PFSK-1 (cell line): ENCODE results near the gene VEZF1.

Experiments used
- FOXP2 ChIP-seq: optimal IDR thresholded peaks from 2 replicates; pipeline ENCODE3; 2011; ENCODE audit warnings: borderline replicate concordance, control low read depth, inconsistent platforms; ENCODE audit not compliant: insufficient read depth; ENCODE audit errors: extremely low read length, extremely low read depth
- POLR2AphosphoS5 ChIP-seq: IDR thresholded peaks from 2 replicates; pipeline ENCODE4 v1.6.1; 2012; ENCODE audit warnings: low read depth, mild to moderate bottlenecking, control low read depth, low read length, moderate library complexity
- SIN3A ChIP-seq: IDR thresholded peaks from 2 replicates; pipeline ENCODE4 v1.6.1; 2012; ENCODE audit warnings: mild to moderate bottlenecking, low read length, moderate library complexity, borderline replicate concordance; ENCODE audit not compliant: insufficient read depth
- TAF1 ChIP-seq: IDR thresholded peaks from 2 replicates; pipeline ENCODE4 v1.6.1; 2012; ENCODE audit warnings: low read length, control low read depth, borderline replicate concordance; ENCODE audit not compliant: insufficient read depth
- TF ChIP-seq, protein P1 (sequence below), 2 experiments: IDR thresholded peaks; 2 replicates each; pipeline versions ENCODE4 v1.6.1 to v1.8.0; 2011 to 2012; ENCODE audit warnings: low read depth in 2 of 2, low read length in 2 of 2, control low read depth in 1 of 2, inconsistent platforms in 1 of 2, mild to moderate bottlenecking in 1 of 2, moderate library complexity in 1 of 2; ENCODE audit not compliant: insufficient read depth in 1 of 2

Gene VEZF1

DNA sequence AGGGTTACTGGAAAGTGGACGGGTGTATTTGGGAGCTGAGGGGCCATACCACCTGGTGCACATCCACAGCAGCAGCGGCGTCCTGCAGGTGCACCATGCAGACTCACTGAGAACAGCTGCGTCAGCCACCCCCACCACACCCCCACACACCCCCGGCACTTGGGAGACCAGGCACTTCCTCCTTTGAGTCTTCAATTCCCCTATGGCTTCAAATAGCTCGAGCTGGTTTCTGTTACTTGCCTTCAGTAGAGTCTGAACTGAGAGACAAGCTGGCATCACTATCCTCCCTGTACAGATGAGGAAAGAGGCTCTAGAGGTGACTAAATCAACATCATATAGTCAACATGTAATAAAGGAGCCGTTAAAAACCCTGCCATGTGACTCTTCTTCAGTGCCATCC lies 48.3 kb downstream of the VEZF1 start:
- TF ChIP-seq TAF1 (no peak), POLR2AphosphoS5 (no peak), SIN3A (no peak), FOXP2 (no peak)
- TF ChIP-seq, protein P1, sequence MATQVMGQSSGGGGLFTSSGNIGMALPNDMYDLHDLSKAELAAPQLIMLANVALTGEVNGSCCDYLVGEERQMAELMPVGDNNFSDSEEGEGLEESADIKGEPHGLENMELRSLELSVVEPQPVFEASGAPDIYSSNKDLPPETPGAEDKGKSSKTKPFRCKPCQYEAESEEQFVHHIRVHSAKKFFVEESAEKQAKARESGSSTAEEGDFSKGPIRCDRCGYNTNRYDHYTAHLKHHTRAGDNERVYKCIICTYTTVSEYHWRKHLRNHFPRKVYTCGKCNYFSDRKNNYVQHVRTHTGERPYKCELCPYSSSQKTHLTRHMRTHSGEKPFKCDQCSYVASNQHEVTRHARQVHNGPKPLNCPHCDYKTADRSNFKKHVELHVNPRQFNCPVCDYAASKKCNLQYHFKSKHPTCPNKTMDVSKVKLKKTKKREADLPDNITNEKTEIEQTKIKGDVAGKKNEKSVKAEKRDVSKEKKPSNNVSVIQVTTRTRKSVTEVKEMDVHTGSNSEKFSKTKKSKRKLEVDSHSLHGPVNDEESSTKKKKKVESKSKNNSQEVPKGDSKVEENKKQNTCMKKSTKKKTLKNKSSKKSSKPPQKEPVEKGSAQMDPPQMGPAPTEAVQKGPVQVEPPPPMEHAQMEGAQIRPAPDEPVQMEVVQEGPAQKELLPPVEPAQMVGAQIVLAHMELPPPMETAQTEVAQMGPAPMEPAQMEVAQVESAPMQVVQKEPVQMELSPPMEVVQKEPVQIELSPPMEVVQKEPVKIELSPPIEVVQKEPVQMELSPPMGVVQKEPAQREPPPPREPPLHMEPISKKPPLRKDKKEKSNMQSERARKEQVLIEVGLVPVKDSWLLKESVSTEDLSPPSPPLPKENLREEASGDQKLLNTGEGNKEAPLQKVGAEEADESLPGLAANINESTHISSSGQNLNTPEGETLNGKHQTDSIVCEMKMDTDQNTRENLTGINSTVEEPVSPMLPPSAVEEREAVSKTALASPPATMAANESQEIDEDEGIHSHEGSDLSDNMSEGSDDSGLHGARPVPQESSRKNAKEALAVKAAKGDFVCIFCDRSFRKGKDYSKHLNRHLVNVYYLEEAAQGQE (IDR thresholded peaks at IDR 0.05; ENCODE audit: insufficient read depth in 1 of 2, low read depth in 2 of 2, low read length in 2 of 2), result no peak

DNA sequence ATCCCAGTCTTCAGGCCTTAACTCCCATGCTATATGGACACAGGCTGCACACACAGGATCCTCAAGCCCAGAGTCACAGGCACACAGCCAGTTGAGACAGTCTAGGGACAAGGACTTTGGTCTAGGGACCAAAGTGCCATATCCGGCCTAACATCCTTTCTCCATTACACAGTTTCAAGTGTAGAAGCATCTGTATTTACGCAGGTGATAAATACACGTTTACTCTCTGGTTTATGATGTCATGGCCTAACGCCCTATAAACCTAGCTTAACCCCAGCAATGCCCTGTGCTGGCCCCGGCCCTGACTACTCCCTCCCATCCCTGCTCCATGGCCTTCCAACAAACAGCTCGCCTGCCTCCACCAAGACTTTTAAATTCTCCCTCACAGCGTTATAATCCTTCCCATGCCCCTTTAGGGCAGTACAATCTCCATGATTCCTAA lies 50.0 kb downstream of the VEZF1 start:
- TF ChIP-seq SIN3A (no peak), POLR2AphosphoS5 (no peak), TAF1 (no peak), FOXP2 (no peak)
- TF ChIP-seq, protein P1 (IDR thresholded peaks at IDR 0.05; ENCODE audit: insufficient read depth in 1 of 2, low read depth in 2 of 2, low read length in 2 of 2), result no peak

DNA sequence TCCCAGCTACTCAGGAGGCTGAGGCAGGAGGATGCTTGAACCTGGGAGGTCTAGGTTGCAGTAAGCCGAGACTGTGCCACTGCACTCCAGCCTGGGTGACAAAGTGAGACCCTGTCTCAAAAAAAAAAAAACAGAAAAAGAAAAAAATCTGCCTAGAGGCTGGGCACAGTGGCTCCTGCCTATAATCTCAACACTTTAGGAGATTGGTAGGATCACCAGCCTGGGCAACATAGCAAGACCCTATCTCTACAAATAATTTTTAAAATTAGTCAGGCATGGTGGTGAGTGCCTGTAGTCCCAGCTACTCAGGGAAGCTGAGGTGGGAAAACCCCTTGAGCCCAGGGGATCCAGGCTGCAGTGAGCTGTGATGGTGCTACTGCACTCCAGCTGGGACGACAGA lies 50.6 kb downstream of the VEZF1 start:
- TF ChIP-seq POLR2AphosphoS5 (no peak), TAF1 (no peak), SIN3A (no peak)

DNA sequence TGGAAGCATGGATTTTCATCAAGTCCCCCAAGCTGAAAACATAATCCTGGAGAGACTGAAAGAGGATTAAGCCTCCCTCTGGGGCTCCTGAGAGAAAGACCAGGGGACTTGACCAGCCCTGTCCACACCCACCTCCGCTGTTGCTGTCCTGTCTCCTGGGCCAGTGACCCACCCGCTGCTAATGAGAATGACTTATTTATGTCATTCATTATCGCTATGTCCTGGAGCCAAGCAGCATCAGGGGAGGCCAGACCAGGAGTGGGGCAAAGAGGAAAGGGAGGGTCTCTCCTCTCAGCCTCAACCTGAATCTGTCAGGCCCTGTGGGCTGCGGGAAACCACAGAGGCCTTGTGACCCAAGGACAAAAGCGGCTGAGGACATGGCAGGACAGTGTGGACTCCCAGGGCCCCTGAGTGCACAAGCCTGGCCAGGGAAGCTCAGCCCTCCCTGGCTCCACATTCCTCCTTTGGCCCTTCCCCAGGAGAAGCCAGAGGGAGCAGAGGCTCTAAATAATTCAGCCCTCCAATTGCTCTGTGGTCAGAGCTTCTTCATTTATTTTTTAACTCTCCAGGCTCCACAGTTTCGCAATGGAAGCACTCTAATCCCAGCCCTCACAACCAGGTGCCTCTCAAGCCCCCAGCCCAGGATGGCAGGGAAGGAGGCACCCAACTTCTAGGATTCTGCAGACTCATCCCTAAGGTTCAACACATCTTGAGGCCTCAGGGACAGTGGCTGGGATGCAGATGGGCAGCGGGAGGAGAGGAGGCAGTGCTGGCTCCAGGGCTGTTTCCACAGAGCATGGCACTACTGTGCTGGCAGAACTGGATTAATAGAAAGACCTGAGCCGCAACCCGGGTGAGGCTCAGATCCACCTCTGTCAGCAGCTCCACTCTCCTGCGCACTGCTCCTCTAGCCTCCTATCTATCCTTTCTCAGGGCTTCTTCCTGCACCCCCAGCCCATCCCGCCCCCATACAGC lies 51.9 kb downstream of the VEZF1 start:
- TF ChIP-seq SIN3A (no peak), POLR2AphosphoS5 (no peak), FOXP2 (no peak), TAF1 (no peak)
- TF ChIP-seq, protein P1 (IDR thresholded peaks at IDR 0.05; ENCODE audit: insufficient read depth in 1 of 2, low read depth in 2 of 2, low read length in 2 of 2), result no peak

DNA sequence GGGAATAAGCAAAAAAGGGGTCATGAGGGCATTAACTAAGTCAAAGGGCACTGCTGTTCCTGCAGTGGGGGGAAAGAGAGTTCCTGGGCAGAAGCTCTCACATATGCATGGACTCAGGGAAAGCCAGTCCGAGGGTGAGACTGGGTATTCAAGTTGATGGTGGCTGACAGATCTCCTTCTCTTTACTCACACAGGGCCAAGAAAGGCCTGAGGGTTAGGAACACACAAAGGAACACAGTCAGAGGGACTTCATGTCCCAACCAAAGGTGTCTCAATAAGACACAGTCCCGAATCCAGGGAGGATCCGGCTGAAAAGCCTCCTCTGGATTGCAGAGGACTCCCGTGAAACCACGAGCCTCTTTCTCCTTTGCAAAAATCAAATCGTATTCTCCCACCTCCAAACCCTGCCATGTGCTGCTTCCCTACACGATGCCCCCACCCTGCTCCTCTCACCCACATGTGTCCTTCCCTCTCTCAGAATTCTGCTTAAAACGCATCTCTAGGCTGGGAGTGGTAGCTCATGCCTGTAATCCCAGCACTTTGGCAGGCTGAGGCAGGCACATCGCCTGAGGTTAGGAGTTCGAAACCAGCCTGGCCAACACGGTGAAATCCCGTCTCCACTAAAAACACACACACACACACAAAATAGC lies 56.4 kb downstream of the VEZF1 start:
- TF ChIP-seq TAF1, result no peak
- TF ChIP-seq SIN3A, result no peak
- no peak for TF ChIP-seq POLR2AphosphoS5
- TF ChIP-seq, protein P1 (IDR thresholded peaks at IDR 0.05; ENCODE audit: insufficient read depth in 1 of 2, low read depth in 2 of 2, low read length in 2 of 2), result no peak
- no peak for TF ChIP-seq FOXP2
